ENCODE data around the gene CYP46A1.
A peak's percentile ranks its signal among the peaks of the same experiment; 100 is the strongest.

CYP46A1 gene

DNA sequence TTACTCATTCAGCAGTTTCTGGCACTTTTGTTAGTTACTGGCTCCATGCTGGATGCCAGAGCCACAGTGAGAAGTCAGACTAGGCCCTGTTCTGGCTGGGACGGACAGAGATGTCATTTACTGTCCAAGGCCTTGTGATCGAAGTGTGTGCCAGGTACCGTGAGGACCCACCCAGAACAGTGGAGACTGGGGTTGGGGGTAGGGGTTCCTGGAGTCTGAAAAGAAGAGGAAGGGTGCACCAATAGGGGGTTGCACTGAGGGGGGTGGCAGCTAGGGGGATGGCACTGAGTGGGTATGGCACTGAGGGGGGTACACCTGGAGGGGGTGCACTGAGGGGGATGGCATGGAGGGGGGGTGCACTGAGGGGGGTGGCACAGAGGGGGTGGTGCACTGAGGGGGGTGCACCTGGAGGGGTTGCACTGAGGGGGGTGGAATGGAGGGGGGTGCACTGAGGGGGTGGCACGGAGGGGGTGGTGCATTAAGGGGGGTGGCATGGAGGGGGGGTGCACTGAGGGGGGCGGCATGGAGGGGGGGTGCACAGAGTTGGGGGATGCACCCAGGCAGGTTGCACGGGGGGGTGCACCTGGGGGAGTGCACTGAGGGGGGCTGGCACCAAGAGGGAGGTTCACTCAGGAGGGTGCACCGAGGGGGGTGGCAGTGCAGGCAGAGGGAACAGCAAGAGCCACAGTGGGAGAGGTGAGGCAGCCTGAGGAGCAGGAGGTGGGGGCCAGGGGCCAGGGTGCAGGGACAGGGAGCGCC lies 10.6 kb upstream of the CYP46A1 start:
- no peak for DNase-seq (ENCODE audit: low read depth)

DNA sequence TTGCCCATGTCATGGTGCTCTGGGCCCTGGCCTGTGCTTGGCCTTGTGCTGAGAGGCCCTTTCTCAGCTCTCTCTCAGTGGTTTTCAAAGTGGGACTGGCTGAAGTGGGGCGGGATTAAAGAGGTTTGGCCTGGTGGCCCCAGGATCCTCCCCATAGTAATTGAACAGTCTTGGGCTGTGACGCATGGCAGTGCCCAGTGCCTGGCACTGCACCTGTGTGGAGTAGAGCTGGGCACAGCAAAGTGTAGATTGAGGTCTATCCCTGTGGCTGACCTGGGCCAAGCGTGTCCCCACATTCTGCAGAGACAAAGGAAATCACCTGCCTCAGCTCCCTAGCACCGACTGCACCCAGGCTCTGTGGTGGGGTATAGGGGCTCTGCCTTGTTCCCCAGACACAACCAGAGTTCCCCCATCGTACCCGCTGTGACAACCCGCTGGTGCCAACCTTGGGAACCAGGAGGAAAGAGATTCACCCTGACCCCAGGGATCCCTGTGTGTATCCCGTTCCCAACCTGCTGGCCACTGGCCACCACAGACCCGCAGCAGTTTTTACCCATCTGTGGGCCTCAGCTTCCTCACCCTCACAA lies 9.9 kb upstream of the CYP46A1 start:
- DNase-seq (ENCODE audit: low read depth): no peak

- no peak for DNase-seq (ENCODE audit: low read depth)
These were observed 9.2 kb upstream of the CYP46A1 start for GRCh38 chr14:99674776-99675381.

DNA sequence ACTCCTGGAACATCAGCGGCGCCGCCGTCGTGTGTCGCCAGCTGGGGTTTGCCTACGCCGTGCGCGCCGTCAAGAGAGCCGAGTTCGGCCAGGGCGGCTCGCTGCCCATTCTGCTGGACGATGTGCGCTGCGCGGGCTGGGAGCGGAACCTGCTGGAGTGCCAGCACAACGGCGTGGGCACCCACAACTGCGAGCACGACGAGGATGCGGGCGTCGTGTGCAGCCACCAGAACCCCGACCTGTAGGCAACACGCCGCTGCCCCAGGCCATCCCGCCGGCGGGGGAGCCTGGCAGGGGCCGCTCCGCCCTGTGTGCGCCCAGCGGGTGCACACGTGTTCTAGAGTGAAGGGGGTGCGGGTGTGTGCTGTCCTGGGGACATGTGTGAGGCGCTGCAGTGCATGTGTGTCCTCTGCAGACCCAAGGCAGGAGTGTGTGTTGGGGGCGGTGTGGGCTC lies 8.7 kb upstream of the CYP46A1 start:
- DNase-seq (ENCODE audit: low read depth): no peak

GRCh38 chr14:99675951-99676350 lies 8.1 kb upstream of the CYP46A1 start:
- DNase-seq (ENCODE audit: low read depth): no peak

- DNase-seq (ENCODE audit: low read depth): no peak
These were observed 7.4 kb upstream of the CYP46A1 start for GRCh38 chr14:99676657-99677056.

DNA sequence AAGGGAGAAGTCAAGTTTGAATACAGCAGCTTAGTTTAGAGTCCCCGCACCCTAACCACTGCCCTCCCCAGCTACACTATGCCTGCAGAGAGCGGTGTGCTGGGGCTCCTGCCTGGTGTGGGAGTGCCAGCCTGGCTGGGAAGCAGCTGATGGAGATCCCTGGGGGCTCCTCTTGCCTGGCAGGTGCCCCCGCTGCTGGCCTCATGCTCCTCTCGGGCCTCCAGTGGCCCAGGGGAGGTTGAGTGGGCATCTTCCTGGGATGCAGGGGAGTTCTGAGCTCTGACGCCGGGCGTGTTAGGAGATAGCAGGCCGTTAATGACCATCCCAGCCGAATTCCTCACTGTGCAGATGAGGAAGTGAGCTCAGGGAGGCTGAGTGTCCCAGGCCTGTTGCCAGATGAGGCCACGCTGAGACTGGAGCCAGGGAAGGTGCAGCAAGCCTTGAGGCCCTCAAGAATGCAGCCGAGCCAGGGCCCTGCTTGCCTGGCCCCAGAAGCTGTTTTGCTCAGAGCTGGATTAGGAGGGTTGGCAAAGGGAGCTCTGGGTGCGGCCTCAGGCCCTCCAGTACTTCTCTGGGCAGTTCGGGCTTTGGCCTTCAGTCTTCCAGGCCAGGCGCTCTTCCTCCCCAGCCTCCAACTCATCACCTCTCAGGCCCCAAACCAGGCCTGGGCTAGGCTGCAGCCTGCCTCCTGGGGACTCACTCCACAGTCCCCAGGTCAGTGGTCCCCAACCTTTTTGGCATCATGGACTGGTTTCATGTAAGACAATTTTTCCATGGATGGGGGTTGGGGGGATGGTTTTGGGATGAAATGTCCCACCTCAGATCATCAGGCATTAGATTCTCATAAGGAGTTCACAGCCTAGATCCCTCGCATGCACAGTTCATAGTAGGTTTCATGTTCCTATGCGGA lies 6.6 kb upstream of the CYP46A1 start:
- no peak for DNase-seq (ENCODE audit: low read depth)

DNA sequence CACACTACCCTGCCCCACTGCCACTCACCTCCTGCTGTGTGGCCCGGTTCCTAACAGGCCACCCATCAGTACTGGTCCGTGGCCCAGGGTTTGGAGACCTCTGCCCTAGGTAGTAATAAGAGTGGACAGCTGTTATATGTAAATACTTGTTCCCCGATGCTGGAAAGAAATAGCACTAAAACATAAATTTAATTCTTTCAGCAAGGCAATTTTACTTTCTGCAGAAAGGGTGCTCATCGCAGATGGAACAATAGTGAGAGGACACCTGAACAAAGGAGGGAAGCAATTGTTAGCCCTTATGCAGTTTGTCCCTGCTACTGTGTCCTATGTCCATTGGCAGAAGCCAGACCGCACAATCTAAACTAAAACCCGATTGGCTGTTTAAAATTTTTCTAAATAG lies 5.9 kb upstream of the CYP46A1 start:
- no peak for DNase-seq (ENCODE audit: low read depth)

GRCh38 chr14:99679111-99679510 lies 5.0 kb upstream of the CYP46A1 start:
- DNase-seq (ENCODE audit: low read depth): no peak

DNA sequence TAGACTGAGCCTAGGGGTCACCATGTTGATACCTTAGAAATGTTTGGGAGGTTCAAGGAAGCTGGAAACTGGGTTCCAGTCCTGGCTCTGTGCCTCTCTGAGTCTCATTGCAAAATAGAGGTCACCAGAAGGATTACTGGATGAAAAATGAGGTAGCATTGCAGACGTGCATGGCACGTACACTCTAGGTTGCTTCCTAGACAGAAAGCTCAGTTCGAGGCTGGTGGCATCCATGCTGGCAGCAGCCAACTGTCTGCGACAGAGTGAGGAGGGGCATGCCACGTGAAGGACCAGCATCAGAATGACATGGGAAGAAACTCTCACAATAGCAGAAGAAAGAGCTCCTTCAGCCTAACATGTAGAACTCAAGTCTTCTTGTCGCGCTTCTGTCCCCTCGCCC lies 4.6 kb upstream of the CYP46A1 start:
- no peak for DNase-seq (ENCODE audit: low read depth)

DNA sequence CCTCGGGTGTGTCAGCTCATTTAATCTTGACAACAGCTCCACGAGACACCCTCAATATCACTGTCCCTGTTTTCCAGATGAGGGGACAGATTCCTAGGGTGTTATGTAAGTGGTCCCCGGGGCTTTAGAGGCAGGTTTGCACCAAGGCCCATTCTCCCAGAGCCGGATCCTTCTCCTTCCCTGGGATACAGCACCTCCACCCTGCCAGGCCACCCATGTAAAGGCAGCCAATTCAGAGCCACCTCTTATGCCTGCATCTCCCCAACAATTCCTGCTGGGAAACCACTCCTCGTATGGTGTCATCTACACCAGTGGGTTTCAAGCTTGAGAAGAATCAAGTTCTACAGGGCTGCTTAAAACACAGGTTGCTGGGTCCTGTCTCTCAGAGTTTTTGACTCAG lies 4.1 kb upstream of the CYP46A1 start:
- no peak for DNase-seq (ENCODE audit: low read depth)

- DNase-seq (ENCODE audit: low read depth): no peak
These were observed 2.8 kb upstream of the CYP46A1 start for GRCh38 chr14:99681101-99681831.

DNA sequence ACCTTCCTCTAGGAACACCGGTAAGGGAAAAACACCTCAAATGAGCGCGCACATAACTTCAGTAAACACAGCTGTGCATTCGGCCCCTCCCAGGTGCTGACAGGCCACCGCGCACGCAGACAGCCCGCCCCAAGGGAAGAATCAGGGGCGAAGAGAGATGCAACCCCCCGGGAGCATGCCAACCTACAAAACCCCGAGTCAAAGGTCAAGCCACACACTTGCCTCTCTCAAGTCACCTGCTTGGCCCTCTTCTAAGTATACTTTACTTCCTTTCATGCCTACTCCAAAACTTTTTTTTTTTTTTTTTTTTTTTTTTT lies 2.3 kb upstream of the CYP46A1 start:
- DNase-seq (ENCODE audit: low read depth): no peak

GRCh38 chr14:99682809-99683618 lies 1.1 kb upstream of the CYP46A1 start:
- DNase-seq (ENCODE audit: low read depth): peak; percentile 76

DNA sequence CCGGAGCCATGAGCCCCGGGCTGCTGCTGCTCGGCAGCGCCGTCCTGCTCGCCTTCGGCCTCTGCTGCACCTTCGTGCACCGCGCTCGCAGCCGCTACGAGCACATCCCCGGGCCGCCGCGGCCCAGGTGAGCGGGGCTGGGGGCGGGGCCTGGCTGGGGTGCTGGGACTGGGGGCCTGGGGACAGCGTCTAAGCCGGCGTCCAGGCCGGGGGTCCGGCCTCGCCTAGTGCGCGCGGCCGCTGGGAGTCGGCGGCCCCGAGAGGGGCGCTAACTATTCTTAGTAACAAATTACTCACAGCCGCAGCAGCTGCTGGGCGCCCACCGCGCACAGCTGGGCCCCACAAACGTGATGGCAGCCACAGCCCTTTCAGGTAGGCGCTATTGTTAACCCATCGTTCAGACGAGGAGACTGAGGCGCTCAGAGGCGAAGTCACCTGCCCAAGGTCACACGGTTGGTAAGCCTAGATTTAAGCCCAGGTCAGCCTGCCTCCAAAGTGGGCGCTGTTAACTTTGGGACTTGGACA lies 374 bp downstream of the CYP46A1 start:
- DNase-seq (ENCODE audit: low read depth): no peak

- no peak for DNase-seq (ENCODE audit: low read depth)
These were observed 1.1 kb downstream of the CYP46A1 start for GRCh38 chr14:99685151-99685591.

- no peak for DNase-seq (ENCODE audit: low read depth)
These were observed 1.5 kb downstream of the CYP46A1 start for GRCh38 chr14:99685596-99685995.

DNA sequence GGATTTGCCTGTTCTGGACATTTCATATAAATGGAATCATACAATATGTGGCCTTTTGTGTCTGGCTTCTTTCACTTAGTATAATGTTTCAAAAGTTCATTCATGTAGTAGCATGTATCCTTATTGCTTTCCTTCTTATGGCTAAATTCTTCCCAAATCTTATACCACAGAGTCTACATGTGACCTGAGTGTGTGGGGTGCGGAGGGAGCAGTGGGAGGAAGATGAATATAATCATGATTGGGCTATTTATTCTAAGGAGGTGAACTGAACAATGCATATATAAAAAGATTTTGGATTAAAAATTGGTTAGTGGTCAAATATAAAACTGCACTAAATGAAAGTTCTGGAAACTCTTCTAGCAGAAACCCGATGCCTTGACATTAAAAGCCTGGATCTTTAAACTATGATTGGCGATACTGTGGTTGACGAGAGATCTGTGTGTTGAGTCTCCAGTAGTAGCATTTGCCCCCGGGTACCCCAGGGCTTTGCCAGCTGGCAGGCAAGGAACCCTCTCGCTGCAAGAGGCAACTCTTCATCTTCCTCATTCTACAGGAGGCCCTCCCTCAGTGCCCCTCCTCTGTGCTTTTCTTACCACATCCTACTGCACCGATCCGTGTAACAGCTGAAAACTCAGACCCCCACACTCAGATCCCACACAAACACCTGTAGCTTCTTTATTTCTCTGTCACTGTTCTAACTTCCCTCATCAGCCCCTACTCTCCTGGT lies 2.6 kb downstream of the CYP46A1 start:
- no peak for DNase-seq (ENCODE audit: low read depth)

GRCh38 chr14:99687284-99688209 lies 3.4 kb downstream of the CYP46A1 start:
- peak; percentile 13 for DNase-seq (ENCODE audit: low read depth)
